Measurements from ENCODE around the gene C1orf21.

The C1orf21 gene

DNA sequence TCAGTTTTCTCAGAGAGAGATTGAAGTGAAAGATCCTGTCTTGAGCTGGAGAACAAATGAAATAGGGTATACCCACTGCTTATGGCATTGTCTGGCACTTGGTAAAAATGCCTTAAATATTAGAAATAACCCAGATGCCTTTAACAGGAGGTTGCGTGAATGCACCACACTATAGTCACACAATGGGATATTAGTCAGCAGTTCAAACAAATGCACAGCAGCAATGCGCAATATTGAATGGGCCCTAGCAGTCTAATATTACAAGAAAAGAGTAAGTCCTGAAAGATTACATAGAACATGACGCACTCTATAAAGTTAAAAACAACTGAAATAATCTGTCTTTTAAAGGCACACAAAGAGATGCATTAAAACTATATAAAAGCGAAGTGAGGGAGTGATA is 206.8 kb downstream of the C1orf21 start:
- no peak overlapping the region for H3K4me3 ChIP-seq (ENCODE audit: low read length)
- DNase-seq (ENCODE audit: low read depth) = peak; percentile 81
- TF ChIP-seq CTCF (IDR thresholded peaks at IDR 0.05; ENCODE audit: insufficient read depth, low read depth, low read length, missing control alignments) = no peak

GRCh38 chr1:184595596-184595995 is 208.8 kb downstream of the C1orf21 start:
- DNase-seq (ENCODE audit: low read depth) = peak; percentile 95
- H3K4me3 ChIP-seq (ENCODE audit: low read length) = no peak overlapping the region
- TF ChIP-seq CTCF (IDR thresholded peaks at IDR 0.05; ENCODE audit: insufficient read depth, low read depth, low read length, missing control alignments) = no peak

GRCh38 chr1:184596950-184597645 is 210.3 kb downstream of the C1orf21 start:
- no peak overlapping the region for H3K4me3 ChIP-seq (ENCODE audit: low read length)
- no peak for DNase-seq (ENCODE audit: low read depth)
- no peak for TF ChIP-seq CTCF (IDR thresholded peaks at IDR 0.05; ENCODE audit: insufficient read depth, low read depth, low read length, missing control alignments)

- peak; percentile 60 for DNase-seq (ENCODE audit: low read depth)
- no peak overlapping the region for H3K4me3 ChIP-seq (ENCODE audit: low read length)
- TF ChIP-seq CTCF (IDR thresholded peaks at IDR 0.05; ENCODE audit: insufficient read depth, low read depth, low read length, missing control alignments) = no peak
Measured at GRCh38 chr1:184597650-184598357, 211.0 kb downstream of the C1orf21 start.

GRCh38 chr1:184598403-184599193 is 211.8 kb downstream of the C1orf21 start:
- no peak for TF ChIP-seq CTCF (IDR thresholded peaks at IDR 0.05; ENCODE audit: insufficient read depth, low read depth, low read length, missing control alignments)
- H3K4me3 ChIP-seq (ENCODE audit: low read length) = no peak overlapping the region
- DNase-seq (ENCODE audit: low read depth) = no peak

DNA sequence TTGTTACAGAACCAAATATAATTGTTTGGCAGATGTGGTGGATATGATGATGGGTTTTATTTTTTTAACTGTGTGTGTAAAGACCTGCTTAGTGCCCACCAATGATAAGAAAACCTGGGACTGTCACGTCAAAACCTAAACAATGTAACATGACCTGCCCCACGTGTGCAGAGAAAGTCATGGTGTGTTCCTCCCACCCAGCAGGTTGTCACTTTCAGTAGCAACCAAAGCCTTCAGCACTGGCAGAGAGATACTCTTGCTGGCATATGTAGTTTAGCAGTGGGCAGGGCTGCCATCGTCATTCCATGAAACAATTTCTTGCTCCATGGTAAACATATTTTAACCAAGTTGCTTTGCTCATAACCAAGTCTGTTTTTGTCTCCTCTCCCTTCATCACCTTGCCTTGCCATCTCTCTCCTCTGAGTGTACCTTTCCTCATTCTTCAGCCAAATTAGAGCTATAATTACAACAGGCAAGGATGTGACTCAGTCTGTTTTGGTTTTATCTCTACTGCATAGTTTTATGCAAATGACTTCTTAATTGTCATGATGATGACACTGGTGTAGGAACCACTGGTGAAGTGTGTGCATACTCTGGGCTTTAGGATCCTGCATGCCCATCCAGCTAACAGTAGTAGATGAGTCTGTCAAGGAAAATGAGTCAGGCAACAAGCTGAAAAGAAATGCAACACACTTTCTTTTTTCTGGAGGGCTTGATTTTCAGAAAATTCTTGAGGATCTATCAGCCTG is 217.5 kb downstream of the C1orf21 start:
- TF ChIP-seq CTCF (IDR thresholded peaks at IDR 0.05; ENCODE audit: insufficient read depth, low read depth, low read length, missing control alignments) = no peak
- peak; percentile 42 for DNase-seq (ENCODE audit: low read depth)
- no peak overlapping the region for H3K4me3 ChIP-seq (ENCODE audit: low read length)
